SK-N-MC (cell line): Measurements from ENCODE around the gene RAB40B.

Experiments used
- EZH2 ChIP-seq: fragments of 200-600 bp; sonication (generic); IDR thresholded peaks from one replicate; pipeline ENCODE4 v1.6.1; 2017; ENCODE audit warnings: antibody characterized with exemption
- POLR2AphosphoS5 ChIP-seq: IDR thresholded peaks from 2 replicates; pipeline ENCODE4 v1.6.1; 2012; ENCODE audit warnings: mild to moderate bottlenecking, low read depth, low read length, borderline replicate concordance

- TF ChIP-seq POLR2AphosphoS5 (no peak), EZH2 (no peak)
These were observed 23.6 kb downstream of the RAB40B start for GRCh38 chr17:82674656-82675475.
